Activated B cell treated with CpG ODN at 0.5 μM for 24 hours (primary cell): ENCODE data around the gene SIRT7. TPM values are rescaled to one million over a fixed set of nuclear protein-coding genes. Genes with fewer than 3 reads are reported as not detected.

ENCODE experiments used
- ATAC-seq: fragments of 200-7000 bp; cut with Tn5 transposase; one replicate; pipeline ENCODE4 v1.10.0; 2021; ENCODE audit warnings: low read depth, mild to moderate bottlenecking, moderate library complexity
- CTCF ChIA-PET: fragments of 350-600 bp; sonication (Branson Sonifier 250); formaldehyde crosslinking; loops from one replicate; lab custom pipeline; 2021; ENCODE audit warnings: antibody characterized with exemption; lab: Charles Lee
- POLR2A ChIA-PET: fragments of 350-600 bp; sonication (Branson Sonifier 250); formaldehyde crosslinking; loops from one replicate; lab custom pipeline; 2021; ENCODE audit warnings: antibody characterized with exemption; lab: Charles Lee
- DNase-seq: peaks from one replicate; pipeline ENCODE4 v3.0.0; 2022
- H3K27ac Mint-ChIP-seq: one replicate; pipeline ENCODE4 v1.8.0; 2020; ENCODE audit warnings: mixed read lengths
- H3K27me3 Mint-ChIP-seq: one replicate; pipeline ENCODE4 v1.8.0; 2021; ENCODE audit warnings: mixed read lengths
- H3K36me3 Mint-ChIP-seq: one replicate; pipeline ENCODE4 v1.8.0; 2021; ENCODE audit warnings: low read depth, mixed read lengths
- H3K4me1 Mint-ChIP-seq: one replicate; pipeline ENCODE4 v1.8.0; 2021; ENCODE audit warnings: mixed read lengths
- H3K4me3 Mint-ChIP-seq: one replicate; pipeline ENCODE4 v1.8.0; 2020; ENCODE audit warnings: mild to moderate bottlenecking, mixed read lengths
- H3K9me3 Mint-ChIP-seq: one replicate; pipeline ENCODE4 v1.8.0; 2020; ENCODE audit warnings: mixed read lengths
- intact Hi-C: fragments of 100-400 bp; cut with micrococcal nuclease; formaldehyde crosslinking; loops from one replicate; pipeline ENCODE4 v1.15.1; 2024
- total RNA-seq: library from RNA; stranded (reverse); gene quantifications from 2 replicates; pipeline ENCODE4 v1.2.3, GENCODE V29; 2022
- TF ChIP-seq, protein P1 (sequence below): fragments of 200-600 bp; IDR thresholded peaks from one replicate; pipeline ENCODE4 v1.8.0; 2022; ENCODE audit warnings: antibody characterized with exemption, mild to moderate bottlenecking

SIRT7 gene
- total RNA-seq, 1 donor from 2014 or later, result 66.4 TPM

- ChIA-PET POLR2A (interaction anchor here (0.8 to 3.5 kb wide), 23 partner anchors 10 to 524 kb away, joined by 3 to 28 read pairs (median 4); partner anchors contain the start of genes ANAPC11, ARL16, ASPSCR1 and CYBC1), CTCF (interaction anchor here (0.7 to 1.8 kb wide), 5 partner anchors 10 to 371 kb away, joined by 3 to 6 read pairs (median 4); partner anchors contain the start of gene SIRT7)
- Mint-ChIP-seq H3K27me3 (peaks cover 7% of the 10 kb centered on the region), H3K4me1 (peaks cover 33% of the 10 kb centered on the region), H3K27ac (no peak overlapping the region), H3K9me3 (no peaks in the 10 kb centered on the region), H3K36me3 (peaks cover 10% of the 10 kb centered on the region), H3K4me3 (no peak overlapping the region)
- intact Hi-C loops, result loop anchor here (1.0 to 2.0 kb wide), 3 partner anchors 50 to 66 kb away; partner anchors contain the start of genes ARHGDIA, ASPSCR1 and P4HB
- DNase-seq (no peak), ATAC-seq (peak; percentile 18)
- TF ChIP-seq, protein P1, sequence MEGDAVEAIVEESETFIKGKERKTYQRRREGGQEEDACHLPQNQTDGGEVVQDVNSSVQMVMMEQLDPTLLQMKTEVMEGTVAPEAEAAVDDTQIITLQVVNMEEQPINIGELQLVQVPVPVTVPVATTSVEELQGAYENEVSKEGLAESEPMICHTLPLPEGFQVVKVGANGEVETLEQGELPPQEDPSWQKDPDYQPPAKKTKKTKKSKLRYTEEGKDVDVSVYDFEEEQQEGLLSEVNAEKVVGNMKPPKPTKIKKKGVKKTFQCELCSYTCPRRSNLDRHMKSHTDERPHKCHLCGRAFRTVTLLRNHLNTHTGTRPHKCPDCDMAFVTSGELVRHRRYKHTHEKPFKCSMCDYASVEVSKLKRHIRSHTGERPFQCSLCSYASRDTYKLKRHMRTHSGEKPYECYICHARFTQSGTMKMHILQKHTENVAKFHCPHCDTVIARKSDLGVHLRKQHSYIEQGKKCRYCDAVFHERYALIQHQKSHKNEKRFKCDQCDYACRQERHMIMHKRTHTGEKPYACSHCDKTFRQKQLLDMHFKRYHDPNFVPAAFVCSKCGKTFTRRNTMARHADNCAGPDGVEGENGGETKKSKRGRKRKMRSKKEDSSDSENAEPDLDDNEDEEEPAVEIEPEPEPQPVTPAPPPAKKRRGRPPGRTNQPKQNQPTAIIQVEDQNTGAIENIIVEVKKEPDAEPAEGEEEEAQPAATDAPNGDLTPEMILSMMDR, result no peak
Measured at GRCh38 chr17:81927152-81927652, 9.2 kb upstream of the SIRT7 start.

- CTCF ChIA-PET, result interaction anchor here (0.9 to 1.8 kb wide), 3 partner anchors 9 to 33 kb away, joined by 3 to 6 read pairs (median 3); partner anchors contain the start of gene SIRT7
- peaks cover 33% of the 10 kb centered on the region for H3K4me1 Mint-ChIP-seq
- POLR2A ChIA-PET, result interaction anchor here (0.6 to 3.5 kb wide), 20 partner anchors 10 to 524 kb away, joined by 3 to 28 read pairs (median 4); partner anchors contain the start of genes ANAPC11, ARL16, CYBC1 and DCXR
Measured at GRCh38 chr17:81926451-81927151, 8.6 kb upstream of the SIRT7 start.

GRCh38 chr17:81925860-81926450 lies 8.0 kb upstream of the SIRT7 start:
- H3K9me3 Mint-ChIP-seq, result no peaks in the 10 kb centered on the region
- TF ChIP-seq, protein P1, result no peak
- peaks cover 6% of the 10 kb centered on the region for H3K27me3 Mint-ChIP-seq
- intact Hi-C loops, result loop anchor here (1.0 to 2.0 kb wide), 3 partner anchors 8 to 65 kb away; partner anchors contain the start of genes P4HB, PCYT2 and SIRT7
- ChIA-PET POLR2A (interaction anchor here (0.6 to 3.5 kb wide), 14 partner anchors 9 to 525 kb away, joined by 3 to 28 read pairs (median 4); partner anchors contain the start of genes ANAPC11, ARL16, CYBC1 and DCXR), CTCF (interaction anchor here (1.1 kb wide), 1 partner anchor 32 kb away, joined by 3 read pairs; no protein-coding TSS in a partner anchor)
- peak overlapping the region; percentile 88 for H3K4me3 Mint-ChIP-seq
- peaks cover 16% of the 10 kb centered on the region for H3K36me3 Mint-ChIP-seq
- ATAC-seq (no peak), DNase-seq (no peak)
- peak overlapping the region; percentile 85 for H3K27ac Mint-ChIP-seq
- H3K4me1 Mint-ChIP-seq, result peaks cover 31% of the 10 kb centered on the region

More at GRCh38 chr17:81926451-81927151, 8.6 kb upstream of the SIRT7 start:
- H3K9me3 Mint-ChIP-seq, result no peaks in the 10 kb centered on the region
- ATAC-seq (peak; percentile 56), DNase-seq (peak; percentile 71)
- H3K27ac Mint-ChIP-seq, result peak overlapping the region; percentile 85
- peak overlapping the region; percentile 88 for H3K4me3 Mint-ChIP-seq
- H3K36me3 Mint-ChIP-seq, result peaks cover 12% of the 10 kb centered on the region
- TF ChIP-seq, protein P1, result no peak
- peaks cover 7% of the 10 kb centered on the region for H3K27me3 Mint-ChIP-seq
- intact Hi-C loops, result loop anchor here (1.0 to 2.0 kb wide), 5 partner anchors 8 to 66 kb away; partner anchors contain the start of genes ARHGDIA, ASPSCR1, P4HB and PCYT2

DNA sequence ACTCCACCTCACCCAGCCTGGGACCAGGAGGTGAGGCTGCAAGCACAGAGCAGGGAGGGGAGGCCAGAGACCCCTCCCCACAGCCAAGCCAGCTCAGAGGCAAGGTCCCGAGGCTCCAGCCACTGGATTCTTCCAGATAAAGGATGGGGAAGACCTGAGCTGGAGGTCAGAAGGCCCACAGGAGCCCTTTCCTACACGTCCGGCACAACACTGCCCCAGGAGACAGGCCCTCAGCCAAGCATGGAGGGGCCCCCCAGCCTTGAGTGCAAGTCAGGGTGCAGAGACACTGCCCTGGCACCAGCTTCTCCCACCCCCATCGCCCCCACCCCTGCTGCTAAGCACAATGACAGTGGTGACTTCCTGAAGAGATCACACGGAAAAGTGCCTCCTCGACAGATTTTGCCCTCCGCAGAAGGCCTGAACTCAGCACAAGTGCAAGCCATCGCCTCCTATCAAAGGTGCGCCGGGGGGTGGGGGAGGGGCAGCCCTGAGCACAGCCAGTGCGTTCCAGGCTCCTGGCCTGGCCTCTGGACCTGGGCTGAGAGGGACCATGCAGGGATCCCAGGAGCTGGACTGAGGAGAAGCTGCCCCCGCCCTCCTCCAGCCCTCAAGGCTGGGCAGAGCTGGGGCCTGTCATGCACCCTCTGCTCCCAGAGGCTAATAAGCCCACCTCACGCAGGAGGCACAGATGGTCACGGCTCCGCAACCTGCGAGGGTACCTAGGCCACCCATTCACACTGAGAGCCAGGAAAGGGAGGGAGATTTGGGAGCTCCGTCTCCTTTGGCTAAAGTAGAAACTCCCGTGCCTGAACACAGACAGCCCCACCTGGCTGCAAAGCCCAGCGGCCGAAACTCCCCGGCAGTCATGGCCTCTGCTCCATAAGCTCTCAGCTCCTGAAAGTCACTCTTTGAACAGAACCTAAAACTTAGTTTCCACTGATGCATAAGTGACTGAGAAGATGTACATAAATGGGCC lies 6.9 kb upstream of the SIRT7 start:
- CTCF ChIA-PET, result no interaction called here

More for the DNA sequence above, 6.9 kb upstream of the SIRT7 start:
- H3K27ac Mint-ChIP-seq, result peak overlapping the region; percentile 18
- DNase-seq (no peak), ATAC-seq (no peak)
- peaks cover 3% of the 10 kb centered on the region for H3K27me3 Mint-ChIP-seq
- intact Hi-C loops, result no loop called here
- peaks cover 19% of the 10 kb centered on the region for H3K36me3 Mint-ChIP-seq
- POLR2A ChIA-PET, result interaction anchor here (0.5 to 3.5 kb wide), 4 partner anchors 8 to 154 kb away, joined by 3 to 28 read pairs (median 12); partner anchors contain the start of genes PYCR1 and SIRT7
- H3K4me3 Mint-ChIP-seq, result peak overlapping the region; percentile 88
- no peaks in the 10 kb centered on the region for H3K9me3 Mint-ChIP-seq
- H3K4me1 Mint-ChIP-seq, result peaks cover 27% of the 10 kb centered on the region
- TF ChIP-seq, protein P1, result no peak
